H9 (cell line): ENCODE results near the gene KRTAP21-3. TPM values are rescaled to one million over a fixed set of nuclear protein-coding genes. Genes with fewer than 3 reads are reported as not detected.

Experiments
- DNase-seq: peaks from one replicate; pipeline ENCODE4 v3.0.0-alpha.2; 2017
- H2AFZ ChIP-seq: one replicate; pipeline ENCODE4 v1.6.1; 2013; ENCODE audit warnings: mild to moderate bottlenecking, low read length, control low read depth, moderate library complexity
- H2AK5ac ChIP-seq: 2 replicates; pipeline ENCODE4 v1.6.1; 2013; ENCODE audit warnings: low read length, control low read depth, mixed read lengths; ENCODE audit not compliant: insufficient read length
- H2BK120ac ChIP-seq: one replicate; pipeline ENCODE4 v1.6.1; 2013; ENCODE audit warnings: low read depth, mild to moderate bottlenecking, low read length, control low read depth, inconsistent platforms; ENCODE audit not compliant: poor library complexity, severe bottlenecking
- H2BK12ac ChIP-seq: 2 replicates; pipeline ENCODE4 v1.6.1; 2013; ENCODE audit warnings: low read length, control low read depth, mixed read lengths, low read depth; ENCODE audit not compliant: insufficient read length
- H2BK15ac ChIP-seq: 2 replicates; pipeline ENCODE4 v1.6.1; 2013; ENCODE audit warnings: low read depth, low read length, control low read depth
- H2BK20ac ChIP-seq: one replicate; pipeline ENCODE4 v1.6.1; 2013; ENCODE audit warnings: low read depth, mild to moderate bottlenecking, low read length, control low read depth, inconsistent platforms; ENCODE audit not compliant: poor library complexity, severe bottlenecking
- H2BK5ac ChIP-seq: 2 replicates; pipeline ENCODE4 v1.6.1; 2013; ENCODE audit warnings: low read length, control low read depth, mixed read lengths; ENCODE audit not compliant: insufficient read length
- H3K14ac ChIP-seq: 2 replicates; pipeline ENCODE4 v1.6.1; 2013; ENCODE audit warnings: low read length, control low read depth; ENCODE audit not compliant: insufficient read depth
- H3K18ac ChIP-seq: 2 replicates; pipeline ENCODE4 v1.6.1; 2013; ENCODE audit warnings: low read depth, mild to moderate bottlenecking, mixed read lengths, low read length, control low read depth; ENCODE audit not compliant: insufficient read length
- H3K23ac ChIP-seq: 2 replicates; pipeline ENCODE4 v1.6.1; 2013; ENCODE audit warnings: low read length, control low read depth, mixed read lengths, low read depth; ENCODE audit not compliant: insufficient read length
- H3K23me2 ChIP-seq: 2 replicates; pipeline ENCODE4 v1.6.1; 2013; ENCODE audit warnings: low read depth, mild to moderate bottlenecking, mixed read lengths, low read length, control low read depth; ENCODE audit not compliant: insufficient read length, poor library complexity, severe bottlenecking
- H3K27ac ChIP-seq: 2 replicates; pipeline ENCODE4 v1.5.1; 2013; ENCODE audit warnings: low read length, control low read depth, mixed read lengths, low read depth; ENCODE audit not compliant: insufficient read length
- H3K27me3 ChIP-seq: 2 replicates; pipeline ENCODE4 v1.6.1; 2013; ENCODE audit warnings: low read length, control low read depth, inconsistent platforms; ENCODE audit not compliant: insufficient read depth
- H3K4ac ChIP-seq: 2 replicates; pipeline ENCODE4 v1.6.1; 2013; ENCODE audit warnings: low read depth, mild to moderate bottlenecking, control low read depth, inconsistent platforms, low read length, moderate library complexity
- H3K4me1 ChIP-seq: 2 replicates; pipeline ENCODE4 v1.6.1; 2013; ENCODE audit warnings: low read length, control low read depth, inconsistent platforms; ENCODE audit not compliant: insufficient read depth
- H3K4me2 ChIP-seq: 2 replicates; pipeline ENCODE4 v1.6.1; 2013; ENCODE audit warnings: low read length, control low read depth, mixed read lengths; ENCODE audit not compliant: insufficient read length, insufficient read depth
- H3K56ac ChIP-seq: 2 replicates; pipeline ENCODE4 v1.6.1; 2013; ENCODE audit warnings: low read depth, mild to moderate bottlenecking, mixed read lengths, low read length, control low read depth; ENCODE audit not compliant: insufficient read length
- H3K79me1 ChIP-seq: 2 replicates; pipeline ENCODE4 v1.6.1; 2013; ENCODE audit warnings: low read depth, mild to moderate bottlenecking, moderate library complexity, low read length, control low read depth, inconsistent platforms; ENCODE audit not compliant: insufficient read depth, poor library complexity, severe bottlenecking
- H3K79me2 ChIP-seq: 2 replicates; pipeline ENCODE4 v1.6.1; 2013; ENCODE audit warnings: low read length, control low read depth, inconsistent platforms; ENCODE audit not compliant: insufficient read depth
- H3K9ac ChIP-seq: 2 replicates; pipeline ENCODE4 v1.6.1; 2013; ENCODE audit warnings: low read length, control low read depth, mixed read lengths; ENCODE audit not compliant: insufficient read length; ENCODE audit errors: extremely low read depth
- H3K9me3 ChIP-seq: one replicate; pipeline ENCODE4 v1.6.1; 2013; ENCODE audit warnings: low read depth, low read length, inconsistent platforms; ENCODE audit not compliant: control insufficient read depth
- H3T11ph ChIP-seq: one replicate; pipeline ENCODE4 v1.6.1; 2013; ENCODE audit warnings: mild to moderate bottlenecking, low read length, control low read depth, inconsistent platforms
- H4K20me1 ChIP-seq: one replicate; pipeline ENCODE4 v1.6.1; 2013; ENCODE audit not compliant: control insufficient read depth, insufficient read length, insufficient read depth
- H4K5ac ChIP-seq: 2 replicates; pipeline ENCODE4 v1.6.1; 2013; ENCODE audit warnings: low read depth, mild to moderate bottlenecking, mixed read lengths, low read length, control low read depth; ENCODE audit not compliant: insufficient read length
- H4K8ac ChIP-seq: replicated peaks from 2 replicates; pipeline ENCODE4 v1.6.1; 2013; ENCODE audit warnings: low read length, control low read depth, mixed read lengths, low read depth; ENCODE audit not compliant: insufficient read length
- H4K91ac ChIP-seq: 2 replicates; pipeline ENCODE4 v1.6.1; 2013; ENCODE audit warnings: low read depth, mild to moderate bottlenecking, moderate library complexity, mixed read lengths, low read length, control low read depth; ENCODE audit not compliant: insufficient read length
- H3K27ac Mint-ChIP-seq, 3 experiments: 2 replicates in 2 of 3; 3 replicates in 1 of 3; pipeline ENCODE4 v1.8.0; 2020 to 2021; ENCODE audit warnings: mixed read lengths in 3 of 3, mild to moderate bottlenecking in 1 of 3, moderate library complexity in 1 of 3
- H3K27me3 Mint-ChIP-seq: 2 replicates; pipeline ENCODE4 v1.8.0; 2021; ENCODE audit warnings: low read depth, mild to moderate bottlenecking, moderate library complexity, mixed read lengths
- H3K36me3 Mint-ChIP-seq, 3 experiments: 2 replicates in 2 of 3; 3 replicates in 1 of 3; pipeline ENCODE4 v1.8.0; 2020 to 2021; ENCODE audit warnings: low read depth in 3 of 3, mixed read lengths in 3 of 3; ENCODE audit not compliant: insufficient read depth in 1 of 3
- H3K4me1 Mint-ChIP-seq, 2 experiments: 2 replicates each; pipeline ENCODE4 v1.8.0; 2020; ENCODE audit warnings: mixed read lengths in 2 of 2
- H3K4me3 Mint-ChIP-seq, 2 experiments: 2 replicates in 1 of 2; 3 replicates in 1 of 2; pipeline ENCODE4 v1.8.0; 2020 to 2021; ENCODE audit warnings: mild to moderate bottlenecking in 2 of 2, mixed read lengths in 2 of 2, moderate library complexity in 1 of 2
- H3K9me3 Mint-ChIP-seq, 2 experiments: 2 replicates in 1 of 2; 3 replicates in 1 of 2; pipeline ENCODE4 v1.8.0; 2020; ENCODE audit warnings: mild to moderate bottlenecking in 2 of 2, mixed read lengths in 2 of 2, moderate library complexity in 1 of 2
- WGBS: extraction: QIAGEN DNeasy Blood & Tissue Kit; methylation state at CpG from one replicate; pipeline ENCODE4 v1.1.7; 2013; ENCODE audit warnings: missing lambda C conversion rate, low lambda C conversion rate, mixed read lengths; ENCODE audit not compliant: insufficient read length; ENCODE audit errors: extremely low coverage; 5-methylcytosine and 5-hydroxymethylcytosine counted together
- total RNA-seq: library from RNA; stranded (reverse); gene quantifications from 2 replicates; pipeline ENCODE4 v1.2.1, GENCODE V29; 2021
- TF ChIP-seq, protein P1 (sequence below): fragments of 200-600 bp; sonication (generic); conservative IDR thresholded peaks from 3 replicates; pipeline ENCODE4 v1.8.0; 2021; ENCODE audit warnings: antibody characterized with exemption, mild to moderate bottlenecking

The KRTAP21-3 gene
- total RNA-seq, 1 experiment from 2014 or later = not detected

DNA sequence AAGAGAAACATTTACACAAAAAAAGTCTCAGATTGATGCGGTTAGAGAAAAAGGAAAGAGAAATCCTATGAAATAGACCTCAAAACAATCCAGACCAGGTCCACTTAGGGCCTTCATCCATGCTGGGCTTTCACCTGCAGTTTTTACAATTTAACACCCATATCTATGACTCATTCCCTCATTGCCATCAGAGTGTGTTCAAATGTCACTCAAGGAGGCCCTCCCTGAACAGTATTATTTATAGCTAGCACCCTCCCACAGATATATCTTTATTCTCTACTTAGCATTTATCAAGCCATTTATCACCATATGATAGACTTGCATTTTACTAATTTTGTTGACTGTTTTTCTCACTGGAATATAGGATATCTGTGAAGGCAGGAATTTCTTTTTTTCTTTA is 824 bp upstream of the KRTAP21-3 start:
- H2BK15ac ChIP-seq = no peak overlapping the region
- no peaks in the 10 kb centered on the region for H3K27me3 ChIP-seq
- Mint-ChIP-seq H3K36me3 (peaks cover 0 to 19% (median 0%) of the 10 kb centered on the region in 3 experiments; a peak in 3 of 7 replicates), H3K9me3 (peaks cover 0 to 18% of the 10 kb centered on the region in 2 experiments; a peak in 2 of 5 replicates), H3K27ac (no peak overlapping the region), H3K4me3 (no peak overlapping the region), H3K4me1 (no peaks in the 10 kb centered on the region), H3K27me3 (peaks cover 3% of the 10 kb centered on the region; the same call in 1 of the 2 replicates)
- no peak overlapping the region for H3K4ac ChIP-seq
- H2BK120ac ChIP-seq = no peak overlapping the region
- H2AFZ ChIP-seq = no peak overlapping the region
- no peak overlapping the region for H4K8ac ChIP-seq
- H3K4me1 ChIP-seq = no peaks in the 10 kb centered on the region
- no peak overlapping the region for H3K56ac ChIP-seq
- H3K23me2 ChIP-seq = no peaks in the 10 kb centered on the region
- H3T11ph ChIP-seq = no peak overlapping the region
- no peak overlapping the region for H3K9ac ChIP-seq
- H2AK5ac ChIP-seq = no peak overlapping the region
- no CpG with 5 or more reads among the region's 1 CpG for WGBS
- H3K9me3 ChIP-seq = no peaks in the 10 kb centered on the region
- no peaks in the 10 kb centered on the region for H3K79me1 ChIP-seq
- H4K20me1 ChIP-seq = no peaks in the 10 kb centered on the region
- H4K5ac ChIP-seq = no peak overlapping the region
- no peak overlapping the region for H2BK12ac ChIP-seq
- H3K79me2 ChIP-seq = no peaks in the 10 kb centered on the region
- H3K4me2 ChIP-seq = no peak overlapping the region
- no peak overlapping the region for H3K14ac ChIP-seq
- no peak overlapping the region for H4K91ac ChIP-seq
- H3K27ac ChIP-seq = no peak overlapping the region
- H2BK20ac ChIP-seq = no peak overlapping the region
- TF ChIP-seq, protein P1, sequence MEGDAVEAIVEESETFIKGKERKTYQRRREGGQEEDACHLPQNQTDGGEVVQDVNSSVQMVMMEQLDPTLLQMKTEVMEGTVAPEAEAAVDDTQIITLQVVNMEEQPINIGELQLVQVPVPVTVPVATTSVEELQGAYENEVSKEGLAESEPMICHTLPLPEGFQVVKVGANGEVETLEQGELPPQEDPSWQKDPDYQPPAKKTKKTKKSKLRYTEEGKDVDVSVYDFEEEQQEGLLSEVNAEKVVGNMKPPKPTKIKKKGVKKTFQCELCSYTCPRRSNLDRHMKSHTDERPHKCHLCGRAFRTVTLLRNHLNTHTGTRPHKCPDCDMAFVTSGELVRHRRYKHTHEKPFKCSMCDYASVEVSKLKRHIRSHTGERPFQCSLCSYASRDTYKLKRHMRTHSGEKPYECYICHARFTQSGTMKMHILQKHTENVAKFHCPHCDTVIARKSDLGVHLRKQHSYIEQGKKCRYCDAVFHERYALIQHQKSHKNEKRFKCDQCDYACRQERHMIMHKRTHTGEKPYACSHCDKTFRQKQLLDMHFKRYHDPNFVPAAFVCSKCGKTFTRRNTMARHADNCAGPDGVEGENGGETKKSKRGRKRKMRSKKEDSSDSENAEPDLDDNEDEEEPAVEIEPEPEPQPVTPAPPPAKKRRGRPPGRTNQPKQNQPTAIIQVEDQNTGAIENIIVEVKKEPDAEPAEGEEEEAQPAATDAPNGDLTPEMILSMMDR = no peak
- H3K18ac ChIP-seq = no peak overlapping the region
- no peak for DNase-seq
- H2BK5ac ChIP-seq = no peak overlapping the region
- no peak overlapping the region for H3K23ac ChIP-seq
